ENCODE results near the gene KCNA1. TPM values are rescaled to one million over a fixed set of nuclear protein-coding genes. Genes with fewer than 3 reads are reported as not detected.
A peak's percentile ranks its signal among the peaks of the same experiment; 100 is the strongest.

Gene KCNA1
- total RNA-seq, 1 experiment from 2014 or later = not detected

GRCh38 chr12:4958697-4959375, 49.1 kb downstream of the KCNA1 start:
- no peak for DNase-seq (ENCODE audit: low read depth)

- no peak for DNase-seq (ENCODE audit: low read depth)
Measured at GRCh38 chr12:4959381-4959780, 49.7 kb downstream of the KCNA1 start.

DNA sequence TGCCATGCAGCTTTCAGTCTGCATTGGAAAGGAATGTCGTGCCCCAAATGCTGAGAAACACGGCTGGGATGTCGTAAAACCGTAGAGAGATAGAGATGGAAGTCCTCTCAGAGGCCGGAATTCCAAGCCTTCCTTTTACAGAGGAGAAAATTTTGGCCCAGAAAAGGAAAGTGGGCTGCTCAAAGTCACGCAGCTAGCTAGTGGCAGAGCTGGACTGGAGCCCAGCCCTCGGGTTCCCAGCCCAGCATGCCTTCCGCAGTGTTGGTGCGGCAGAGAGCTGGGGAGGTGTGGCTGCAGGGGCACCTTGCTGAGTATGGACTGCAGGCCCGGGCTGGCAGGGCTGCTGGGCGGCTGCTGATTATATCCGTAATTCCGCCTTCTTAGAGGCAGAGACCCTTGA, 50.3 kb downstream of the KCNA1 start:
- DNase-seq (ENCODE audit: low read depth) = no peak

GRCh38 chr12:4960547-4960946, 50.8 kb downstream of the KCNA1 start:
- no peak for DNase-seq (ENCODE audit: low read depth)

DNA sequence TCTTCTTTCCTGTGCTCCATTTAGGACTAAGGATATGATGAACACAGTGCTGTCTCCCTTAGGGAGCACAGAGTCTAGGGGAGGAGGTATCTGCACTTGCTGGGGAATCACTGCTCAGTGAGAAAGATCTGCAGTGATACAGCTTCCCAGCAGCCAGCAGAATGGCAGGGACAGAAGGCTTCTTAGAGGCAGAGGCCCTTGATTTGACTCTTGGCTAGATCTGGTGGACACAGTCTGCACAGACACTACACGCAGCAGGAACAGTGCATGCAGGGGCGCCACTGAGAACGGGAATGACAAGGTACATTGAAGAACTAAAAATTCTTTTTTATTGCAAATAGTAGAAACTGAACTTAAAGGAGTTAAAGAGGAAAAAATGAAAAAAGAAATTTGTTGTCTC, 51.6 kb downstream of the KCNA1 start:
- no peak for DNase-seq (ENCODE audit: low read depth)

DNA sequence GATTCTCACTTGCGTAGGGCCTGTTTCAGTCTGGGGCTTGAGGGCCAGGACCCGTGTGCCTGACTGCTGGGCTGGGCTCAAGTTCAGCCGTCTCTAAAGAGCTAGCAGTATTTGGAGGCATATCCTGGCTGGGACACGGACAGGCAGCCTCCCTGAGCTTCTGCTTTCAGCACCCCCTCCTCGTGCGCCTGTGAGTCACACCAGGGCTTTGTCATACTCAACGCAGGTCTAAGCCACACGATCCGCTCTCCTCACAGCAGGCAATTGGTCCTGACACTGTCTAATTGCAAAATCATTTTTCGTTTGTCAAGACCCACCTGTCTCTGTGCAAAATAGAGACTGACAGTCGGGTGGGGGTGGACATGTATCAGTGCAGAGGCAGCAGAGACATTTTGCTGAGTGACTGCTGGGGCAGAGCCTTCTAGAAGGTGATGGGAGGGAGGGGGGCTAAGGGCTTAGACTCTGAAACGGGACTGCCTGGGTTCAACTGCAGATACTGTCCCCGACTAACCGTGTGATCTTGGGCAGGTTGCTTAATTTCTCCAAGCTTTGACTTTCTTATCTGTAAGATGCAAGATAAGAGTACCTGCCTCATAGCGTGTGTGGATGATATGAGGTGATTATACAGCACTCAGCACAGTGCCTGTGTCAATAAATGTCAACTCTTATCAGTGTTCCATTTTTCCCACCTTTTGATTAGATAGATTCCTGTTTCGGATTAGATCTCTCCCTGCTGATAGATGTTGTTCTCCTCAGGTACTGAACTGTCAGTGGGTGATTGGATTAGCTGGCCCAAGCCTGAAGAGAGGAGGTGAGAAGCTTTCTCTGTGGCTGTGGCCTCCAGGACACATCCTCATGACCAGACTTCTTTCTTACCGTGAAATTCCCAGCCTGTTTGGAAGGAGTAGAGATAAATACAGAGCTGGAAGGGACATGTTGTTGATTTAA, 53.1 kb downstream of the KCNA1 start:
- peak; percentile 56 for DNase-seq (ENCODE audit: low read depth)

Other genes with a start within 250 kb of the KCNA1 start
- 0.07 and 0.35 TPM in 2 replicates for gene GALNT8, start 189.5 kb upstream of the KCNA1 start, total RNA-seq (2014; rRNA removed; shearing (Covaris generic))
- not detected in 2 replicates for gene KCNA5, start 134.0 kb downstream of the KCNA1 start, total RNA-seq (2014; rRNA removed; shearing (Covaris generic))